NAMALWA (cell line): ENCODE data around the gene SDC3.
"Not testable (repeated sequence)": the region's sequence is repeated elsewhere in the genome, so short reads cannot be mapped to it uniquely, and the experiment has no call there.

Source experiments
- DNase-seq: peaks from one replicate; pipeline ENCODE4 v3.0.0-alpha.2; 2015; ENCODE audit warnings: low spot score

Gene SDC3

DNA sequence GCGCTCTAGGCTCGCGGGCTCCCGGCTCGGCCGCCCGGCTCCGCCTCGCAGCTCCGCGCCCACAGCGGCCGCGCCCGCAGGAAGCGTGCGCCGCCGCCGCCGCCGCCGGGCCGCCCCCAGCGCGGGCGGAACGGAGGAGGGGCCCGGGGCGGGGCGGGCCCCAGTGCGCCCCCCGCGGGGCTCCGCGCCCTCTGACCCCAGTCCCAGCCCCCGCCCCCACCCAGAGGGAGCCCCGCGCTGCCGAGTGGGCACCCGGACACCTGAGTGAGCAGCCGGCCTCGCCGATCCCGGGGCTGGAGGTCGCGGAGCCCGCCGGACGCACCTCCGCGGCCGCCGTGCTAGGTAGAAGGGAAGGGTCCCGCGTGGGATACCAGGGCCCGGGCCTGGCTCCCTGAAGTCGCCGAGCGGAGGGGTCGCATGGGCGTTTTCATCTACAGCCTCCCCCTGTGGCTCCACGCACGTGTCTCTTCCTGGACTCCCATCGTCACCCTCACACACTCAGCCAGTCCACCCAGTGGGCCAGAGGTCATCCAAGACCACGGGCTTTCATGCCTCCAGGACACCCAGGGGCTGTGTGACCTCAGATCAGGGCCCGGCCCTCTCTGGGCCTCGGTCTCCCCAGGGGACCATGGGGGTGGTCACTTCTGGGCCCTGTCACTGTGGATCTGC, at the start of gene SDC3:
SDC3 (minus strand) TSS at position 63 of the 669 bp plus-strand sequence. CDS start 172 bp downstream, outside the sequence.
- DNase-seq, result no peak

GRCh38 chr1:30957560-30958222, 49.1 kb upstream of the SDC3 start:
- no peak for DNase-seq

DNA sequence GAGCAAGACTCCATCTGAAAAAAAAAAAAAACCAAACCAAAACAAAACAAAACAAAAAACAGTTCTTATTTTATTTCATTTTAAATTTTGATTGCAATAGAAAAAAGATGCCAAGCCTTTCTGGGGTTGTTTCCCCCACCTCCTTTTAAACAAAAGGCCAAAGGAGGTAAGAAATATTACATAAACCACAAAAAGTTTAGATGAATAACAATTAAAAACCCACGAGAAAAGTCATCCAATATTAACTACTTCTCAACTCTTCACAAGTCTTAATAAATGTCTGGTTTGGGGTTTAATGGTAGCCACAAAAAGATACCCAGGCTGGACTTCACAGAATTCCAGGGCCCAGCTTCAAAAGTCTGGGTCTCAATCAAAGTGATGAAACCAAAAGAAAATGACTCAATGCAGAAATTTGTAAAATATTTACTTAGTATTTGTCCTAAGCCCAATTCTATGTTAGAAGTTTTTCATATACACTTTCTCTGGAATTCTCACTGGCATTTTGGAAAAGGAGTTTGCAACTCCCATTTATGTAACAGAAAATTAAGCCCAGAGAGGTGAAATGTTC, 47.0 kb upstream of the SDC3 start:
- DNase-seq, result no peak

GRCh38 chr1:30953685-30954084, 45.1 kb upstream of the SDC3 start:
- no peak for DNase-seq

DNA sequence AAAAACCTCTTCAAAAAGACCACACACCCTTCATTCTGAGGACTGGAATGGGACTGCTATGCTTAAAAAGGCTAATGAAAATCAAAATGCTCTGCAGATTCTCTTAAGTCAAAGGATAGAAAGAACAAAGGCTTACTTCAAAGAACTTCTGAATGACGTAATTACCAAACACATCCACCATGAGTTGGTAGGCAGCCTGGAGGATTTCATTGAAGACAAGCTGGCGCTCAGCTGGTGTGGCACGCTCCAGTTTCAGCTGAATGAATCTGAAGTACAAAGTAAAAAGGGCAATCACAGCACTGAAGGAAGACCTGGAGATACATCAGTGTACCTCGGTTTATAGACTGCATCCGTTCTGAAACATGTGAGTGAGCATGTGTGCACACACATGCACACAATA, 43.5 kb upstream of the SDC3 start:
- DNase-seq, result no peak

GRCh38 chr1:30950700-30951099, 42.1 kb upstream of the SDC3 start:
- no peak for DNase-seq

GRCh38 chr1:30950053-30950452, 41.5 kb upstream of the SDC3 start:
- DNase-seq, result no peak

- DNase-seq, result not testable (repeated sequence)
These were observed 40.9 kb upstream of the SDC3 start for GRCh38 chr1:30949487-30949838.

DNA sequence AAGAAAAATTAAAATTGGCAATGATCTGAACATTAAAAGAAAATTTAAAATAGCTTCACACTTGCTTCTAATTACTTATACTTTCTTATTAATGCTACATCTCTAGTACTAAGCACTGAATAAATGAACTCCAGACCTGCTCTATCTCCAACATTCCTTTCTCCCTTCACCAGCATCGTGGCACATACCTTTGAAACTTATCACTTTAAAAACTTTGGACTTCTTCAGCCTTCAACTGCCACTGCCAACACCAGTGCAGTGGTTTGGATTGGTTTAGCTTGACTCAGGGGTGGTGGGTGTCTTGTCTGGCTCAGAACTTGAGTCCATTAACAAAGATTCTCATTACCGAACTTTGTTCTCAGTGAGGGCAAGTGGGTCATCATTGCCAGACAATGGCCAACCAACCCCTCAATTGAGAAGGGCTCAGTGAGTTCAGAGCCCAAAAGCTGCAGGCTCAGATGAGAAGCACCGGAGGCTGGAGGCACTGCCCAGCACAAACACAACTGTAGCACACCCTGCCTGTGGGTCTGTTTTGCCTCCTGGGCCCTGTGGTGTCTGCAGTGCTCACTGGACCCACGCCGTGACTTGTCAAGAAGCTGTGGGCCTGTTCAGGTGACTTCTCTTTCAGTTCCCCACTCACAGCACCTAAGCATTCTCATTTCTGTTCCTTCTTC, 40.4 kb upstream of the SDC3 start:
- not testable (repeated sequence) for DNase-seq

GRCh38 chr1:30948278-30948677, 39.7 kb upstream of the SDC3 start:
- DNase-seq, result no peak

DNA sequence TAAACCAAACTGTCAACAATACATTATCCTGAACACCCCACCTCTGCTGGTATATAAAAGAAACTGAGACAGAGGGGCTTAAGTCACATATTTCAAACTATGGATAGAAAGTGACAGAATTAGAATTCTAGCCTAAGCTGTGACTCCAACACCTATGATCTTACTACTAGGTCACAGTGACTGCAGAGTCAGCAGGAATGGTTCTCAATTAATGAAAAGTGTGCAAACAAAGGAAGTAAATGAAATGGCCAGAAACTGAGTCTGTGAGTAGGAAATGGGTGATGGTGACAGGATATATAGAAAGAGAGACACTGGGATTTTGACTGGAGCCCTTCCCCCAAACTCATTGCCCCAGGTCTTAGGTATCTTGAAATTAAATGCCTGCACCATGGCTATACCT, 38.7 kb upstream of the SDC3 start:
- no peak for DNase-seq

DNA sequence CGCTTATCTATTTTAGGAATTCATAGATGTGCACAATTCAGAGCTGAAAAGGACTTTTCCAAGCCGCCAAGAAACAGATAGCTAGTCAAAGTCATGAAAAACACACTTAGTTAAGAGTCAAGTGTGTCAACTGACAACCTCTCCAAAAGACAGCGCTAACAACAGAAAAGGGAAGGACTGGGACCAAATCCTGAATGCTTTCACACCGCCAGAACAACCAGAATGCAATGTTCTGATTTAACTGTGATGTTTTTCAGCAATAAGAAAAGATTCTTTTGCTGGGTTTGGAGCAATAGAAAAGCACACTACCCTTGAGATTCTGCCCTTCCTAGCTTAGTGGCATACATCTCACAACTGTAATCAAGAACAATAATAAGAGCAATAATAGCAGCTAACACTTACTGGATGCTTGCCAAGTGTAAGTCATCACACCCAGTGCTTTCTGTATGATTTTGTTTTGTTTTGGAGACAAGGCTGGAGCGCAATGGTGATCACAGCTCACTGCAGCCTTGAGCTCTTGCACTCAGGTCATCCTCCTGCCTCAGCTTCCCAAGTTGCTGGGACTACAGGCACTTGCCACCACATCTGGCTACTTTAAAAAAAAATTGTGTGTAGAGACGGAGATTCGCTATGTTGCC, 33.9 kb upstream of the SDC3 start:
- DNase-seq, result no peak

- DNase-seq, result no peak
These were observed 32.0 kb upstream of the SDC3 start for GRCh38 chr1:30940541-30940940.

DNA sequence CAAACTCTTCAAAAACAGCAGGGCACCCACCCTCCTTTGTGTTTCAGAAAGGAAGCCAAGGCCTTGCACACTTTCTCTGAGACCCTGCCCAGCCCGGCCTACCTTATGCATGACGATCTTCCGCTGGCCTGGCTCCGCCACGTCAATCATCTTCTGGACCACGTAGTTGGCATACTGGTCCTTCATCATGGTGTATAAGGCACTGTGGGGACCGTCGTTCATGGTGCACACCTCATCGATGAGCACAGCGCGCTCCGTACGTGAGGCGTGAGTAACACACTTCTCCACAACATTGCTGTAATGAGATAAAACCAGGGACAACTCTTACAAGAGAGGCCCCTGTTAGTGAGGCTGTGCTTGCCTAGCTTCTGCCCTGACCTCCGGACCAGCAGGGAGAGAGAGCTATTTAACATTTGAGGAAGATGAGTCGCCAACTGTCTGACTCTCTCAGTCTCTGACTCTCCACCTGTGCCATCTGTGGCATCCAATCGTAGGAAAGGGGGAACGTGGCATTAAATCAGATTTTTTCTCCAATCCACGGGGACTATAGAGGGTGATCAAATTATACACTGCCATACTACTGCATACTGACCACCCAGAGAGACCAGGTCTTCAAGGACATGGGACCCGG, 28.1 kb upstream of the SDC3 start:
- no peak for DNase-seq

DNA sequence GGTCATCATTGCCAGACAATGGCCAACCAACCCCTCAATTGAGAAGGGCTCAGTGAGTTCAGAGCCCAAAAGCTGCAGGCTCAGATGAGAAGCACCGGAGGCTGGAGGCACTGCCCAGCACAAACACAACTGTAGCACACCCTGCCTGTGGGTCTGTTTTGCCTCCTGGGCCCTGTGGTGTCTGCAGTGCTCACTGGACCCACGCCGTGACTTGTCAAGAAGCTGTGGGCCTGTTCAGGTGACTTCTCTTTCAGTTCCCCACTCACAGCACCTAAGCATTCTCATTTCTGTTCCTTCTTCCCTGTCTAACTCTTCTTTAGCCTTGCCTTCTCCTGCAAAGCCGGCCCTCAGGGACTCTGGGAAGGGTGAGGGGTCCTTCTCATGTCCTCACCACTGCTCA, 27.2 kb upstream of the SDC3 start:
- DNase-seq, result not testable (repeated sequence)

GRCh38 chr1:30934613-30935012, 26.1 kb upstream of the SDC3 start:
- no peak for DNase-seq

DNA sequence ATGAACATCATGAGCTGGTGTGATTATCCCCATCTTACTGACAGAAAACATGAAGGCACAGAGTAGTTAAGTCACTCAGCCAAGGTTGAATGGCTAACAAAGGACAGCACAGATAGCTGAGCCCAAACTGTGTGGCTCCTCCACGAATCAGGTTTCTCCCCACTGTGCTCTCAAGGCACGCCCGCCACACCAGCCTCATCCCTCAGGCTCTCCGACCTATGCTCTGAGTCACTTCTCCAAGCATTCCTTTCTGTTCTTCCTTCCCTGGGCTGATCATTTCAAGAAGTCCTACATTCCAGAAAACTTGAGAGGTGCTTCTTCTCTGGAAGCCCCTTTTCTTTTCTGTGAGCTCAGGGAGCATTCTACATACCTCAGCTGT, 25.3 kb upstream of the SDC3 start:
- no peak for DNase-seq

GRCh38 chr1:30930631-30931173, 22.1 kb upstream of the SDC3 start:
- no peak for DNase-seq

DNA sequence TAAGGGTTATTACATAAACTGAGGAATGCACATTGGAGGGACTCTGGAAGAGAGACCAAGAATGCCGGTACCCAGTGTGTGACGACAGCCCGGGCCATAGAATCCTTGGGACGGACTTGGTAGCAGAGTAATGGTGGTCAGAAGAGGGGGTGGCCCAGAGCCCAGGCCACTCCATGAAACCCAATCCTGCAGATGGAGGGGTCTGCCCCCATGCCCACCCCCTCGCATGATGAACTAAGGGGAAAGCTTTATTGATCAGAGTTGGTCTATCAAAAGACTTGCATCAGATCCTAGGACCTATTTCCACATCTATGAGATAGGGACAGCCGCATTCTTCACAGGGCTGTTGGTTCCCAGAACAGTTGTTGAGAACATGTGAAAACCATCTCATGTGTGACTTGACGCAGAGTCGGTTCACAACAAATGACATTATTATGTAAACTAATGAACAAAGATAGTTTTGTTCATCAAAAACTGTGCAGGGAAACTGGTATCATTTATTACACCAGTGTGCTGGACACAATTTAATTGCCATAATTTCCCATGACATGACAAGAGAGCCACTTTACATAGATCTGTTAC, 21.5 kb upstream of the SDC3 start:
- DNase-seq, result no peak

DNA sequence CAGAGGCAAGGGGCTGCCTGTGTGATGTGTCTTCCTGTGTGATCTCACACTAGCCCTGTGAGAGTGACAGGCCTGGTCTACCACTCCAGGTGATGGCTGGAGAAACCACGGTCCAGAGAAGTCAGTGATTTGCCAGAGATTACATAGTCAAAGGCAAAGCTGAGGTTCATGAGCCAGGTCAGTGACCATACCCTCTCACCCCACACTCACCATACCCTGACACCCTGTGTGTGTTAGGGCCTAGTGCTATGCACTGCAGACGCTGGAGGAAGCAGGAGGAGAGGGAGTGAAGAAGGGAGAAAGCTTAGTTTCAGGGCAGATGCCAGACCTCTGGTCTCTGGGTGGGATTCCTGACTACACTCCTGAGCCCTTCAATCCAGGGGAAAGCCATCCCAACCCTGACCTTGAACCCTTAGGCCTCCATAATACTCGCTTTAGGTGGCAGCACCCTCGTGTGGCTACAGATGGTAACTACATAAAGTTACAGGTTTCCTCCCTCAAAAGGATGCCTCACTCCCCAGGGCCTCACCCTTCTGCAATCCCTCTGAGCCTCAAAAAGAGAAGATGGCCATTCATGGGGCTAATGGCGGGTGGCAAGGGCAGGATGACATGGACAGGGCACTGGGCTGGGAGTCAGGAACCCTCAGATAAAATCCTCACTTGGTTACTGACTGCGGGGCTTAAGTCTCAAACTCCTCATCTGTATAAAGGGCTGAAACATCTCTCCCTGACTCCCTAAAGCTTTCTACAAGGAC, 20.8 kb upstream of the SDC3 start:
- peak; percentile 73 for DNase-seq

GRCh38 chr1:30928789-30929134, 20.2 kb upstream of the SDC3 start:
- DNase-seq, result no peak
